ENCODE results near the gene C3orf62. TPM values are rescaled to one million over a fixed set of nuclear protein-coding genes. Genes with fewer than 3 reads are reported as not detected.

C3orf62 gene
- total RNA-seq, 1 donor from 2014 or later: 3.4 TPM

DNA sequence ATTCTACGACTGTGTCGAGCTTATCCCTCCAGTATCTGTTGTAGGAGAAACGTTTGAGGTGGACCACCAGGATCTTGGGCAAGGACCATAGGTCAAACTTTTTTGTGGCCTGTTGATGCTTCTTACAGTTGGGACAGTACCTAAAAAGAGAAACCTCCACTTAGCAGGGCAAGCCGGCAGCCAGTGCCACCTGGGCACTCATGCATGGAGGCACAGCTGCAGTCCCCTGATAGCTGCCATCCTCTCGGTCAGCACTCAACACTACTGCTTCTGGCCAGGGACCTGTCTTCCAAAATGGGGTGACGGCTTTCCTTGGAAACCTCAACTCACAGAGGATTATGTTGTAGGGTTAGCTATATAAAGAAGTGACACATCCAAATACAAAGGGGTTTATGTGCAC, 7.0 kb upstream of the C3orf62 start:
- Histone ChIP-seq H3K79me2 (ENCODE audit: low read depth) (no peaks in the 10 kb centered on the region), H3K9me3 (ENCODE audit: low read depth) (no peaks in the 10 kb centered on the region), H3K27ac (no peak overlapping the region), H2AFZ (replicated peaks) (no peak overlapping the region), H3F3A (ENCODE audit: low read depth) (no peaks in the 10 kb centered on the region), H3K4me1 (no peaks in the 10 kb centered on the region), H3K36me3 (no peaks in the 10 kb centered on the region), H3K4me3 (no peak overlapping the region), H3K27me3 (no peaks in the 10 kb centered on the region), H4K20me1 (ENCODE audit: low read depth) (no peaks in the 10 kb centered on the region), H3K9ac (no peak overlapping the region), H3K4me2 (no peak overlapping the region)
- DNase-seq (ENCODE audit: low spot score): no peak
- H3K27ac Mint-ChIP-seq: no peak overlapping the region
- no peak overlapping the region for H3K4me3 Mint-ChIP-seq
- TF ChIP-seq EZH2phosphoT487 (IDR thresholded peaks at IDR 0.05) (no peak), EZH2 (IDR thresholded peaks at IDR 0.05) (no peak)
- TF ChIP-seq, protein P1, sequence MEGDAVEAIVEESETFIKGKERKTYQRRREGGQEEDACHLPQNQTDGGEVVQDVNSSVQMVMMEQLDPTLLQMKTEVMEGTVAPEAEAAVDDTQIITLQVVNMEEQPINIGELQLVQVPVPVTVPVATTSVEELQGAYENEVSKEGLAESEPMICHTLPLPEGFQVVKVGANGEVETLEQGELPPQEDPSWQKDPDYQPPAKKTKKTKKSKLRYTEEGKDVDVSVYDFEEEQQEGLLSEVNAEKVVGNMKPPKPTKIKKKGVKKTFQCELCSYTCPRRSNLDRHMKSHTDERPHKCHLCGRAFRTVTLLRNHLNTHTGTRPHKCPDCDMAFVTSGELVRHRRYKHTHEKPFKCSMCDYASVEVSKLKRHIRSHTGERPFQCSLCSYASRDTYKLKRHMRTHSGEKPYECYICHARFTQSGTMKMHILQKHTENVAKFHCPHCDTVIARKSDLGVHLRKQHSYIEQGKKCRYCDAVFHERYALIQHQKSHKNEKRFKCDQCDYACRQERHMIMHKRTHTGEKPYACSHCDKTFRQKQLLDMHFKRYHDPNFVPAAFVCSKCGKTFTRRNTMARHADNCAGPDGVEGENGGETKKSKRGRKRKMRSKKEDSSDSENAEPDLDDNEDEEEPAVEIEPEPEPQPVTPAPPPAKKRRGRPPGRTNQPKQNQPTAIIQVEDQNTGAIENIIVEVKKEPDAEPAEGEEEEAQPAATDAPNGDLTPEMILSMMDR (IDR thresholded peaks at IDR 0.05): no peak
- no peaks in the 10 kb centered on the region for H3K27me3 Mint-ChIP-seq (ENCODE audit: insufficient read depth, low read depth)
- H3K9me3 Mint-ChIP-seq: no peaks in the 10 kb centered on the region
- H3K36me3 Mint-ChIP-seq: peaks cover 32% of the 10 kb centered on the region
- H3K4me1 Mint-ChIP-seq: peaks cover 3% of the 10 kb centered on the region

DNA sequence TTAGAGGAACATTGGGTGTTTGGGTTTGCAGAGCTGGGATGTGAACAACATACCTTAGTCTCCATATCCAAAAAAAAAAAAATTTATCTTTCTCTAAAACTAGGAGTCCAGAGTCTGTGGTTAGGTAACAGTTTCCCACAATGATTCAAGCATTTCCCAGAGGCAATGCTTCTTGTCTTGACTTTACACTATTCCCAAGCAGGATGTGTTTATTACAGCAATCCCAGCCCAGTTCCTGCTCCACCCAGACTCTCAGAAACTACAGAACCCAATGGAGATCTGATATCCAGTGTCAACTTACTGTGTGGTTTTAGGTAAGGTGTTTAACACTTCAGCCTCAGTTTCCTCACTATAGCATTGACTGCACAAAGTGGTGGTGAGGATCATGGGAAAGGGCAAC, 2.3 kb upstream of the C3orf62 start:
- H3K9ac ChIP-seq: no peak overlapping the region
- no peaks in the 10 kb centered on the region for H3K9me3 Mint-ChIP-seq

DNA sequence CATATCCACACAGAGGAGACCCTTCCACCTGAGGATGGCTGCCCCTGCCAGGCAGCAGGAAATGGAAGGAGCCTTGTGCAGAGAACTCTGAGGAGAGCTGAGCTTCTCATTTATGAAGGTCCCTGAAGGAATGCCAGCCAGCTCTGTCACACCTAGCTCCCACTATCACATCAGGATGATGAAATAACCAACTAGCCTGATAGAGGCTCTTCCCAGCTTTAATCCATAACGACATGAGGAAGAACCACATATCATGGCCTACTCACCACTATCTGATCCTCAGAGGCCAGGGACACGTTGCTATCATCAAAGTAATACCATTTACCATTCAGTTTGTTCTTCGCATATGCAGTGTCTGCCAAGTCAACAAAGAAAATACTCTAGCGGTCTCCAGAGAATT, 1.5 kb upstream of the C3orf62 start:
- H3K27ac Mint-ChIP-seq: no peak overlapping the region
- no peaks in the 10 kb centered on the region for H3K79me2 ChIP-seq (ENCODE audit: low read depth)
- TF ChIP-seq, protein P1 (IDR thresholded peaks at IDR 0.05): no peak
- TF ChIP-seq EZH2 (IDR thresholded peaks at IDR 0.05): no peak
- no peak for TF ChIP-seq EZH2phosphoT487 (IDR thresholded peaks at IDR 0.05)

More for the DNA sequence above, 2.3 kb upstream of the C3orf62 start:
- H4K20me1 ChIP-seq (ENCODE audit: low read depth): no peaks in the 10 kb centered on the region
- TF ChIP-seq EZH2 (IDR thresholded peaks at IDR 0.05) (no peak), EZH2phosphoT487 (IDR thresholded peaks at IDR 0.05) (no peak)
- TF ChIP-seq, protein P1 (IDR thresholded peaks at IDR 0.05): no peak
- H3K27ac Mint-ChIP-seq: no peak overlapping the region
- no peaks in the 10 kb centered on the region for H3K36me3 ChIP-seq
- no peaks in the 10 kb centered on the region for H3K4me1 ChIP-seq
- H3K4me3 Mint-ChIP-seq: no peak overlapping the region
- no peaks in the 10 kb centered on the region for H3K4me1 Mint-ChIP-seq
- H3K79me2 ChIP-seq (ENCODE audit: low read depth): no peaks in the 10 kb centered on the region
- no peak overlapping the region for H3K4me3 ChIP-seq
- H3K27me3 Mint-ChIP-seq (ENCODE audit: insufficient read depth, low read depth): peaks cover 2% of the 10 kb centered on the region
- H3K4me2 ChIP-seq: no peak overlapping the region
- no peaks in the 10 kb centered on the region for H3K9me3 ChIP-seq (ENCODE audit: low read depth)
- no peaks in the 10 kb centered on the region for H3K27me3 ChIP-seq
- no peaks in the 10 kb centered on the region for H3F3A ChIP-seq (ENCODE audit: low read depth)
- H3K27ac ChIP-seq: no peak overlapping the region
- no peak for DNase-seq (ENCODE audit: low spot score)
- H3K36me3 Mint-ChIP-seq: peaks cover 33% of the 10 kb centered on the region
- no peak overlapping the region for H2AFZ ChIP-seq (replicated peaks)

More for the DNA sequence above, 1.5 kb upstream of the C3orf62 start:
- H3K36me3 ChIP-seq: no peaks in the 10 kb centered on the region
- no peaks in the 10 kb centered on the region for H3K4me1 ChIP-seq
- Mint-ChIP-seq H3K9me3 (no peaks in the 10 kb centered on the region), H3K4me3 (no peak overlapping the region), H3K4me1 (no peaks in the 10 kb centered on the region), H3K27me3 (ENCODE audit: insufficient read depth, low read depth) (peaks cover 2% of the 10 kb centered on the region), H3K36me3 (peaks cover 29% of the 10 kb centered on the region)
- no peaks in the 10 kb centered on the region for H3K9me3 ChIP-seq (ENCODE audit: low read depth)
- no peaks in the 10 kb centered on the region for H4K20me1 ChIP-seq (ENCODE audit: low read depth)
- no peaks in the 10 kb centered on the region for H3K27me3 ChIP-seq
- H2AFZ ChIP-seq (replicated peaks): no peak overlapping the region
- no peak overlapping the region for H3K9ac ChIP-seq
- no peak for DNase-seq (ENCODE audit: low spot score)
- H3F3A ChIP-seq (ENCODE audit: low read depth): no peaks in the 10 kb centered on the region
- H3K4me2 ChIP-seq: no peak overlapping the region
- no peak overlapping the region for H3K27ac ChIP-seq
- H3K4me3 ChIP-seq: no peak overlapping the region
